ENCODE results near the gene SESN1.

SESN1 gene

DNA sequence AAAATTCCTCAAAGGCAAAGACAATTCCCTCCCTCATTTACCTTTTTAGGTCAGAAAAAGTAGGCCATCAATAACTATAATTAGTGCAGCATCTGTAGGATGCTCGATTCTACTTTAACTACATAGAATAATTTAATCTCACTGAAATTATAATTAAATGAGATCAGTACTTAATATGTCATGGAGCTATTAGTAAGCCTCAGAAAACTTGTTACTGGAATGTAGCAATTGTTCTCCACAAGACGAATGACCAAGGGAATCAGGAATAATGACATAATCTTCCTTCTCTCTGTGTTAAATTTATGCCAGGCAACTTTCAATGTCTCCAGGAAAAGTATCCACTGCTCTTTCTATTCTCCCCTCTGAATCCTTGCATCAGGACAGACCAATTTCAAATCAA is 34.1 kb downstream of the SESN1 start:
- DNase-seq (no peak), ATAC-seq (no peak)

DNA sequence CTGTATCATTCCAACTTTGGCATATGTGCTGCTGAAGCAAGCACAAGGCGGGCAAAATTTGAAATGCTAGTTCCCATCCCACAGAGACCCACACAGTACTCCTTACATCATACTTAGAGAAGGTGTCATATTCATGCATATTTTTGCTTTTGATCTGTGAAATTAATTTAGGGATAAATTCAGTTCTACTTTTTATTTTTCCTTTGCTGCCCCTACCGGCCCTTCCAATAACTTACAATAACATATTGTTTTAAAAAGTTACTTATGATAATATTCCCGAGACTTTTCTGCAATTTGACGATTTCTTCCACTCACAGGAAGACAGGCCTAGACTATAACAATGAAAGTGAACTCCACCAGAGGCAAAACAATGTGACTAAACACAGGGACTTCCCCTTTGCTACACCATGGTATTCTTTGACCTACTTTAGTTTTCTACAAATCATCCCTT is 35.0 kb downstream of the SESN1 start:
- no peak for DNase-seq
- peak; percentile 96 for ATAC-seq

DNA sequence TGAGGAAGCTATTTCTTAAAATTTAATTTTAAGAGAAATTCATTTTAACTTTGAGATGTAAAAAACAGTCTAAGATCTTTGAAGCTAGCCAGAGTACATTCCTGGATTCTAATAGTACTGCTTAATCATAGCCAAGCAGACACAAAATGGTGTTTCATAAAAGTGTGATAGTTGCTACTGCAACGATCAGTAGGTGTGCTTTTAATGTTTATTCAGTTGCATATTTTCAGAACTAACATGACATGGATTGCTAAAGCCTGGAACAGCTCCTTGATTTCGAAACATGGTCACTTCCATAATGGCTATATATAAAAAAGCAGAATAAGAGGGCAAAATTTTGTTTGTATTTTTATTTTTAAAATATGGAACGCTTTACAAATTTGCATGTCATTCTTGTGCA is 35.5 kb downstream of the SESN1 start:
- ATAC-seq (no peak), DNase-seq (no peak)

DNA sequence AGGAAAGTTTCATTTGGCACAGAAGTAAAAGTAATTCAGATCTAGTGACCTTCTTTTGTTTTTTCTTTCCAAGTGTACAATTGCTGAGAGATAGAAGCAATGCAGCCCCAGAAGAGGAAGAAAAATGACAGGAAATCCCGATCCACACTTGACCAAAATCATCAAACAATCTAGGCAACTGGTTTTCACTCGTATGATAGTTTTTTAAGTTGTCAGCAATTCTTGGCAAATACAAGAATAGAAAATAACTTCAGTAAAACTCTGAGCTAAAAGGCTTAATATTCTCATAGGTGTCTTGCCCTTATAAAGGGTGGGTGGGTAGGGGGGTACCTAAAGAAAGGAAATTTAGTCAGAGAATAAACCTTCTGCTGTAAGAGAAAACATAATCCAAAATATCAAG is 36.0 kb downstream of the SESN1 start:
- DNase-seq = no peak

DNA sequence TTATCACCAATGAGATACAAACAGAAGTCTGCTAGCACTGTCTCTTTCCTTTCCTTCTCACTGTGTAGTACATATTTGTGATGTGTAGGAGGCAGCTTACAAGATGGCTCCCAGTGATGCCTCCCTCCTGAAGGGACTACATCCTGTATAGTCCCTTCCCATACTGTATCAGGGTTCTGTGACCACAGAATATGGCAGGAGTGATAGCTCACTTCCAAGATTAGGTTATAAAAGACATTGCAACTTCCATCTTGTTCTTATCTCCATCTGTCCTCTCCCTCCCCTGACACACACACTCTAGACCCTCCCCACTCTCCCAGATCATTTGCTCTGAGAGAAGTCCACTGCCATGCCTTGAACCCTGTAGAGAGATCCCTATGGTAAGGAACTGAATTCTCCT is 38.0 kb downstream of the SESN1 start:
- DNase-seq (no peak), ATAC-seq (no peak)

More for the DNA sequence above, 36.0 kb downstream of the SESN1 start:
- ATAC-seq = no peak

DNA sequence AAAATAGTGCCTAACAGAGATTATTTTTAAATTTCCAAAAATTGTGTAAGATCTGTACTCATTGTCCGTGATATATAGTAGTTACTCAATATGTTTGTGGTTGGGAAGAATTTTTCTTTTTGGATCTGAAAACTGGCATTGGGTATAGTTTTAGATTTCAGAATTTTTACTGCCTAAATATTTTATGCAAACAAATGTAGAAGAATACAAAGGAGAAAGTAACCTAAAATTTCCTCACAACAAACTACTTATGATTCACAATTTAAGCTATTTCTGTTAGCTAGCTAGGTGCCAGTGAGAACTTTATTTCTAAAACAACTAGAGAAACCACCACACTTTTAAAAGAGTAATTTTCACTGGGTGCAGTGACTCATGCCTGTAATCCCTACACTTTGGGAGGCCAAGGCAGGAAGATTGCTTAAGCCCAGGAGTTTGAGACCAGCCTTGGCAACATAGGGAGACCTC is 38.8 kb downstream of the SESN1 start:
- DNase-seq (no peak), ATAC-seq (no peak)

DNA sequence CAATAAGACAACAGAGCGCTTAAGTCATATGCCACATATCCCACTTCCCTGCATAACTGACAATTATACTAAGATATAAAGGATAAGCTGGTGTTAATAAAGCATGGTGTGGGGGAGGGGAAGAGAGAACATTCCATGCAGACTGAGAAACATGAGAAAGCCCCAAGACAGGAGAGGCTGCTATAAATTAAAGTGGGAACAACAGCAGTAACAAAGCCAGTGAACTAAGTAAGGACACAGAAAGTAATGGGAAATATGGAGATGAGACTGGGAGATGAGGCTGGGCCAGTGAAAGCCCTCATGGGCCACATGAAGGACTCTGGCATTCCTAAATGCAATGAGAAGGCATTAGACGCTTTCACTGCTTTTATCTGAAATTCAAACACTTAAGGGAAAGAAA is 41.3 kb downstream of the SESN1 start:
- DNase-seq (no peak), ATAC-seq (no peak)

DNA sequence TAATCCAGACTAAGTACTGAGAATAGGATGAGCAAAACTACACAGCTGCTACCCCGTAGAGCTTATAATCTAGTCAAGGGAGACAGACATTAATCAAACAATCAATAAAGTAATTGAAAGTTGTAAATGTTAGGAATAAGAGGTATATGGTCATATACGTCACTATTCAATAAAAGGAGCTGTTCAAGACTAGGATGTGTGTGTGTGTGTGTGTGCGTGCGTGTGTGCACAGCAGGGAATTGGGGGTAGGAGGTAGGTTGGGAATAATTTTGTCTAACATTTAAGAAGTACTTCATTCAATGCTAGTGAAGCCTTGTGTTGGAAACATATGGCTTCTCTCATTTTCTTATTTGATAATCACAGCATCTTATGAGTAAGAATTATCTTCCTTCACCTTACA is 41.8 kb downstream of the SESN1 start:
- DNase-seq (no peak), ATAC-seq (no peak)

DNA sequence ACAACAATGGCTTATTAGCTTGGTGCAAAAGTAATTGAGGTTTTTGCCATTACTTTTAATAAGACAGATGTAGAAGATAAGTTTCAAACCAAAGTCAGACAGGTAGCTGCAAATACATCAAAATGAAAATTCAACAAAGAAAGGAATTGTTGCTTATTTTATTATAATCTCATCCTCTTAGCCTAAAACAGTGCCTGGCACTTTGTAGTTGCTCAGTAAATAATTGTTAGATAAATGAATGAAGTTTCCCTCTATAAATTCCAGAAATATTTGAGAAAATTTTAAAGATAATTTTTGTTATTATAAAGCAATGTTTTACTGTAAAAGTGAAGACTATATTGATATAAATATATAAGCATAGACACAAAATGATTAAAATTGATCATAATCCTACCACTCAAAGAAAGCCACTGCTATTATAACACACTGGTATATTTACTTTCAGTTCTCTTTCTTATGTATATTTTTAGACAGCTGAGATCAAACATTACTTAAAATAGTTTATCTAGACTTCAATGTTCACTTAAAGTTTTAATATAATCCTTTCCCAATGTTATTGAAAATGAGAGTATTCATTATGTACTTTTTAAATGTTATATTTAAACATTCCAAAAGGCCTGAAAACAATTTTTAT is 42.5 kb downstream of the SESN1 start:
- ATAC-seq (no peak), DNase-seq (no peak)

DNA sequence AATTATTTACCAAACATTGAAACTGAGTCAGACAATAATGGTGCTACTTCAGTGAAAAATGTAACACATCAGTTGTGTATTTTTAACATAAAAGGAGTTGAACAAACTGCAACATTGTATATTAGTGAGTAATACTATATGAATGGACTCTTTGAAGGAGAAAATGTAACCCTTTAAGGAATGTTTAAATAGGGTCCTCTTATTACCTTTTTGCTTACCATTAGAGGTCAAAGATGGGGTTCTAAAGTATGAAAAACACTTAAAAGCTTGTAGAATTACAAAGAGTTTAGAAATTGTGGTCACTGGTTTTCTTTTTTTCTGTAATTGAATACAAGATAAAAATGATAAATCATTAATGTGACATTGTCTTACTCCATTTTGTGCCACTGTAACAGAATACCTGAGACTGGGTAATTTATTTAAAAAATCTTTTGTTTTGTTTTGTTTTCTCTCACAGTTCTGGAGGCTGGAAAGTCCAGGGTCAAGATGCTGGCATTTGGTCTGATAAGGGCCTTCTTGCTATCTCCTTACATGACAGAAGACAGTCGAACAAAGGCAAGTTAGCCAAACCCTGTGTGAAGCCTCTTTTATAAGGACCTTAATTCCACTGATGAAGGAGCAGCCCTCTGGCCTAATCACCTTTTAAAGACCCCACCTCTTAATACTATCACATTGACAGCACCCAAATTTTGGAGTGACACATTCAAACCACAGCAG is 43.2 kb downstream of the SESN1 start:
- ATAC-seq = no peak

DNA sequence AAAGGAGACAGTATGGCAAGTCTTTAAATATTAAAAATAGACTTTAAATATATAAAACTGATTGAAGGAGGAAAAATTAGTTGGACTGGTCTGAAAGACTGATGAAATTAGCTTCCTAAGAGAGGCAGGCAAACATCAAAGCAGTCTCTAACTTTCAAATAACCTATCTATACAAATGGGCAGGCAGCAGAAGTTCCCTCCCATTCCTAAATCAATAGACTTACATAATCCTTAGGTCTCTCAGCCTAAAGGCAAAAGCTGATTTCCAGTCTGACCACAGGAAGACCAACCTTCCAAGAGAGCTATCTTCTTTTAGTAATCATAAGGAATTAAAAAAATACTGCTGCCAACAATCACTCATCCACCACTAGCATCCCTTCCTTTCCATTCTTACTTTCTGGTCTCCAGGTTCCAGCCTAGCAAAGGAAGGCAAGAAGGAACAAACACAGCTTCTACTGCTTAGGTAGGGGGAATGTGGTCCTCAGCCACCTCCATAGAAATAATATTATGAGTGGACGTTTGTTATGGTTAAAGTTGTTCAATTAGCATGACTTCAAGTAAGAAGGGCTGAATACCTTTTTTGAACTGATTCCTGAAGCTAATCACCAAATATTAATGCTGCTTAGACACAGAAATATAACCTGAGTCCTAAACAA is 44.1 kb downstream of the SESN1 start:
- no peak for ATAC-seq
- DNase-seq = no peak

More for the DNA sequence above, 43.2 kb downstream of the SESN1 start:
- DNase-seq = no peak

DNA sequence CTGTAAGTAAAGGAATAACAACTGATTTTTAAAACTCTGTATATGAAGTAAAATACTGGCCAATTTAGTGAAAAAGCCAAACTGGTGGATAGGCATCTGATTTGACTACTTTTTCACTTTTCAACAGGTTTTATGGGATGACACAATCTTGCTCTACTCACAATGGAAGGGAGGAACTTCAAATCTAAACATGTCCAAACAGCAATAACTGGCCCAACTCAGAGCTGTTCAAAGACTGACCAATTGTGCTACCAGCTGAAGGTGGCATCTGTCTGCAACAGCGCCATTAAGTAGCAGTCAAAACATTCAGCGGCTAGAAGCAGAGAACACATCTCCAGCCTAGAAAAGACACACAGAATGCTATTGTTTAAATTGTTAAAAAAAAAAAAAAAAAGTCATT is 44.6 kb downstream of the SESN1 start:
- no peak for ATAC-seq
- no peak for DNase-seq

DNA sequence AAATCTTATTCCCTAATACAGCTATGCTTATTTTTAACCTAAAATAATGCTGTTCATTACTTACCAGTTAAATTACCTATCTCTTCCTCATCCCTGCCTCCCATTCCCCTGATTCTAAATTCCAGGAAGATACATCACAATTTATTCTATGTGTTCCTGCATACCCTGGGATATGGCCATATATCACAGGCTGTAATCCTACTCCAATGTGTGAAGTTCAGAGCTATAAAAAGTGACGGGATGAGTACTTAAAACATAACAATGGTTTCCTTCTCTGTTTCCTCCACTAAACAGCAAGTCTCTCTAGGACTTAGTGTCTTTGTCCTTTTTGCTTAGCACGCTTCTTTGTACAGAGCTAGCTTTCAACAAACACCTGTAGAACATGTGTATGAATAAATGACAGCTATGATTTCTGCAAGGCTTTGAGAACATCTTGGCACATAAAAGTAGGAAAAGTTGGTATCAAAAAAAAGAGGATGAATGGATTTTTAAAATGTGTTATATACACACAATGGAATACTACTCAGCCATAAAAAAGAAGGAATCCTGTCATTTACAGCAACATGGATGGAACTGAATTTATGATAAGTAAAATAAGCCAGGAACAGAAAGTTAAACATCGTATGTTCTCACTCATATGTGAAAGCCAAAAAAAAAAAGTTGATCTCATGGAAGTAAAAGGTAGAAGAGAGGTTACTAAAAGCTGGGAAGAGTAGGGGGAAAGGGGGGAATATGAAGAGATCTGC is 45.8 kb downstream of the SESN1 start:
- DNase-seq (no peak), ATAC-seq (no peak)

DNA sequence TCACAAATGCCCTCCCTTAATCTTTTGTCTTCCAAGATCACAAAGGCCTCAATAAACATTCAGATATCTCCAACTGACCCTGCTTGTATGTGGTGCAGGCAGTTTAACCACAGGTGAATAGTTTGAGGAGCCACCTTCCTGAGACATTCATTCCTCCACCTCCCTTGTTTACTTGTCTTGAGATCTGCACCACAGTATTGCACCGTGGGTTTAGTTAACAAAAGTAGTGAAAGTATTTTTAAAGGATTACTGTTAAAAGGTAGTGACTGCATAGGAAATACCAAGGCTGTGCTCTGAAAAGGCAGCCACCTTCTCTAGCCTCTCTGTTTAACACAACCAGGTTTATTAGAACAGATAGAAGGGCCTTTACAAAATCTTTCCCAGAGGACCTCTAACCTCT is 46.5 kb downstream of the SESN1 start:
- DNase-seq (no peak), ATAC-seq (no peak)

DNA sequence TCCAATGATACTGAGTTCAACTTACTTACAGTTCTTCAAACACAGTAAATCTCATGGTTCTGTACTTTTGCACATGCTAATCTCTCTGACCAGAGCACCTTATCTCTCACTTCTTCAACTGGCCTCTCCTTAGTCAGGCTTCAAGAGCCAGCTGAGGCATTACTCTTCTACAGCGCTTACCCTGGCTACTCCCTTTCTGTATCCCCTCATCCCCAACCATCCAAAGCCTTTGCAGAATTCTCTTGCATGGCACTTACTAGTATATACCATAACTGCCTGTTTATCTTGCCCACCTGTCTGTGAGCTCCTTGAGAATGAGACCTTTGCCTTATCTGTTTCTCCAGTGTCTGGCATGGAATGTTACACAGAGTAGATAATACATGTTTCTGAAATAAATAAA is 49.2 kb downstream of the SESN1 start:
- ATAC-seq (no peak), DNase-seq (no peak)

DNA sequence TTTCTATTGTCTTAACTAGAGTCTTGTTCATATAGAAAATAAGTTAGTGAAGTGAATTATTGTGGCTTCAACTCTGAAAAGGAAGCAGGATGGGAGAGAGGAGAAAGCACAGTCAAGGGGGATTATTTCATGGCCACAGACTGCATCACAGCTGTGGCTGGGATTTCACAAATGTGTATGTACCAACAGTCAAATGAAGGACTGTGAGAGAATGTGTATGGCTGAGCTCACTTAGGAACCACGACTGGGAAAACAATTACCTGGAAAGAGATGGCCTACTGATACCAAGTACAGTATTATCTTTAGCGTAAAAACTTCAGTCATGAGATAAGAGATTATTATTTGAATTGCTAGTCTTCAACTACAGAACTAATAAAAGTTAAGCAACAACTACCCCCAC is 54.9 kb downstream of the SESN1 start:
- DNase-seq = no peak
- no peak for ATAC-seq

DNA sequence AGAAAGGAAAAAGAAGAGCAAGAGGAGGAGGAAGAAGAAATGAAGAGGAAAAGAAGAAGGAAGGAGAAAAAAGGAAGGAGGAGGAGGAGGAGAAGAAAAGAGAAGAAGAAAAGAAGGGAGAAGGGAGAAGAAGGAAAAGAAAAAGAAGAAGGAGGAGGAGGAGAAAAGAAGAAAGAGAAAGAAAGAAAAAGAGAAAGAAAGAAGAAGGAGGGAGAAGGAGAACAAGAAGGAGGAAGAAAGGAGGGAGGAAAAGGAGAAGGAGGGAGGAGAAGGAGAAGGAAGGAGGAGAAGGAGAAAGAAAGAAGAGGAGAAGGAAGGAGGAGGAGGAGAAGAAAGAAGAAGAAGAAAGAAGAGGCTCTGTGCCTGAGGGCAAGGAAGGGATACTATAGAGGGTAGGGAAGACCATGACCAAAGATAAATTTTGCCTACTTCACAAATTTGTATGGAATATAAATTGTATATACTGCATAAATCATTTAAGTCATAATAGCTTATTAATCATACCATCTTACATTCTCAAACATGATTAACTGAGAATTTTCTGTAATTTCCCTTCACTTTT is 55.7 kb downstream of the SESN1 start:
- no peak for DNase-seq
- no peak for ATAC-seq

DNA sequence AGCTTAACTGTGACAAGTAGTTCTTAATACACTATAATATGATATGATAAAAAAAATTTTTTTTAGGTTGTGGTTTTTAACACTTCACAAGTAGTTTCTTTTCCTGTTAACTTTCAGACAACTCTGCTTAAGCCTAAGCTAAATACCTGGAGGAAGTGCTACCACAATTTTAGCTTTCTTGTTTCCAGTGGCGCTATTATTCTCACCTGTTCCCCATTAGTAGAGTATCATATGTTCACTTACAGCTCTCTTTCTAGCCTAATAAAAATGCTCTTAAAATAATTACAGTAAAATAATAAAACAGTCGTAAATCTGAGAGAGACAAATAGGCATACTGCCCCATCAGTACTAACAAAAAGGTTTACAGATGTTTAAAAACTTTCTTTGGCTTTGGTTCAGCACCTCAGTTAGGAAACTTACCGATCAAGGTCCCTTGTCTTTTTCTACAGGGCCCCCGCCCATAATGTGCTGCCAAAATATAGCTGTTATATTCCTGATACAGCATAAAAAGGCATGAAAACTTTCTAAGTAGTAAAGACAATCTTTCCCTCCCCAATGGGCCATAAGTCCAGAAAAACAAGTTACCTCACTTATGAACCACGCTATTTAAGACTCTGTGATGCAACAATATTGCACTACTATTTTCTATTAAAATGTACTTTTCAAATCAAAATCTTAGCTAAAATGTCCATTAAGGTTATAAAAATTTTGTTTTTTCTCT is 57.9 kb downstream of the SESN1 start:
- no peak for DNase-seq
- ATAC-seq = no peak

DNA sequence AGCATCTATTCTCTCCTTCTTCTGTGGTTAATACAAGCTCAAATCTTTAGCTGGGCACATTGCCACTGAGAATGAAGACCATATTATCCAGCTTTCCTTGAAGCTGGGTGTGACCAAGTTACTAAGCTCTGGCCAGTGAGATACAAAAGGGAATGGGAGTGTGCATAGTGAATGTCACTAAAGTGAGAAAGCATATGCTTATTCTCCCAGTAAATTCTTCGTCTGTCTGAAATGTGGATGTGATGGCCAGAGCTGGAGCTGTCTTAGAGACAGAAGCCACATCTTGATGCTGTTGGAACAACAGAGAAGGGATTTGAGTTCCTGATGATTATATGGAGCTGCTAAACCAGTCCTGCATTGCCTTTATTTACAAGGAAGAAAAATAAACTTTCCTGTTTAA is 60.1 kb downstream of the SESN1 start:
- ATAC-seq (no peak), DNase-seq (no peak)

DNA sequence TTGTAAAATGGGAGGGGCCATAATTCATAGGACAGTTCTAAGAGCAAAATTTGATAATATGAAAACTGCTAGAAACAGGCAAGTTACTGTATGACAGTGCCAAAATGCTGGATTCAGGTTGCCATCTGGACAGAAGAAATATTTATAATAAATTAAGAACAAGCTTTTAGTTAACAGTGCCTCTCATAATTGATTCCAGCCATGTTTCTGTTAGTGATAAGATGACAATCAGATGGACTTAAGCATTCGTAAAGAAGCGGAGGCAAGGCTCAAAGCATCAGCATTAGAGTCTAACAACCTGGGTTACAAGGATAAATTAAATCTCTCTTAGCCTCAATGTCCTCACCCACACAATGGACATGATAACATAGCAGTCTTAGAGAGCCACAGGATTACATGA is 61.0 kb downstream of the SESN1 start:
- ATAC-seq = no peak
- no peak for DNase-seq

DNA sequence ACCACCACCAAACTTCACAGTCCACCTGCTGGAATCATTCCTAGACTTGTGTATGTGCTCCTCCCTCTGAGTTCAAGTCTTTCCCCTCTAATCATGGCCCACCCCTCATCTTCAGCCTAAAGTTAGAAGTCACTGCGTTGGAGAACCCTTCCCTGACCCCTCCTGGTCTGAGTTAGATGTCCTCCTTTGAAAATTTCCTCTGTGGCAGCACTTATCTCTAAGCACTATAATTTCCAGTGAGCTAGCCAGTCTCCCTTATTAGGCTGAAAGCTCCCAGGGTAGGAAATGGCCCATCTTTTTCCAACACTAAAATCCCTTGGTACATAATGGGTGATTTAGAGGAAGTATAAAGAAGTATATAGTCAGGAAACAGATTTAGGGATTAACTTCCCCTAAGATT is 63.2 kb downstream of the SESN1 start:
- no peak for ATAC-seq
- no peak for DNase-seq

DNA sequence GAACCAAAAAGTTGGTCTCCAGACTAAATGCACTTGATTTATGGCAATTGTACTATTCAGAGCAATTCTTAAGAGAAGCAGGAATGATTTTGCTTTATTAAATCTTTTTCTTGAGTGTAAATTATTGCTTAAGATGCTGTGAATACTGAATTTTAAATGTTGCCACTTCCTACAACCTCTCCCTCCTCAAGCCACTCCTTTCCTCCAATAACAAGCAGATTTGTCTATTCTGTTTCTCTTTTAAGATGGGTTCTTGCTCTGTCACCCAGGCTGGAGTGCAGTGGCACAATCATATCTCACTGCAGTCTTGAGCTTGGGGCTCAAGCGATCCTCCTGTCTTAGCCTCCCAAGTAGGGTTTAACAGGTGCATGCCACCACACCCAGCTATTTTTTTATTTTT is 65.3 kb downstream of the SESN1 start:
- no peak for ATAC-seq
- DNase-seq = no peak

All from stimulated activated naive CD8-positive, alpha-beta T cell treated with anti-CD3 and anti-CD28 coated beads, Interleukin-15, Interleukin-2, amounts not matched to agents 100 U/mL and 50 U/mL, for 24 hours (primary cell).